IMR-90 (cell line): ENCODE data around the gene ZNF467. TPM values are rescaled to one million over a fixed set of nuclear protein-coding genes. Genes with fewer than 3 reads are reported as not detected.

ENCODE experiments used
- ATAC-seq: fragments of 200-7000 bp; cut with Tn5 transposase; 2 replicates; pipeline ENCODE4 v1.9.1; 2020; ENCODE audit warnings: low read depth, mild to moderate bottlenecking, moderate library complexity
- BruUV-seq: library from RNA; stranded (reverse); fragments of 400-500 nt; replicated peaks from 2 replicates; lab custom pipeline; 2021; lab: Mats Ljungman, UMichigan
- CTCF ChIA-PET: fragments of 300-600 bp; formaldehyde crosslinking; extraction: SDS; loops from one replicate; lab custom pipeline; 2021; ENCODE audit warnings: antibody characterized with exemption; lab: Yijun Ruan, JAX
- POLR2A ChIA-PET: fragments of 300-600 bp; sonication (Branson Sonifier 250); formaldehyde crosslinking; loops from one replicate; lab custom pipeline; 2022; ENCODE audit warnings: antibody characterized with exemption; ENCODE audit not compliant: unreplicated experiment; lab: Charles Lee
- DNase-seq: peaks from one replicate; pipeline ENCODE4 v3.0.0; 2013
- H2AFZ ChIP-seq: replicated peaks from 2 replicates; pipeline ENCODE3; 2013; ENCODE audit warnings: low read length, mild to moderate bottlenecking; ENCODE audit not compliant: poor library complexity
- H2AK5ac ChIP-seq: 2 replicates; pipeline ENCODE4 v1.6.1; 2013; ENCODE audit warnings: low read depth, low read length, inconsistent platforms
- H2AK9ac ChIP-seq: replicated peaks from 2 replicates; pipeline ENCODE3; 2013; ENCODE audit warnings: mild to moderate bottlenecking, low read depth, low read length, moderate library complexity; ENCODE audit not compliant: poor library complexity
- H2BK120ac ChIP-seq: 2 replicates; pipeline ENCODE4 v1.6.1; 2013; ENCODE audit warnings: low read depth, low read length, inconsistent platforms
- H2BK15ac ChIP-seq: 3 replicates; pipeline ENCODE4 v1.6.1; 2013; ENCODE audit warnings: low read depth, low read length, inconsistent platforms
- H2BK20ac ChIP-seq: 2 replicates; pipeline ENCODE4 v1.6.1; 2013; ENCODE audit warnings: low read depth, mild to moderate bottlenecking, inconsistent platforms, low read length, moderate library complexity
- H2BK5ac ChIP-seq: 2 replicates; pipeline ENCODE4 v1.6.1; 2013; ENCODE audit warnings: mild to moderate bottlenecking, low read depth, low read length, inconsistent platforms; ENCODE audit not compliant: poor library complexity, severe bottlenecking
- H3K14ac ChIP-seq: replicated peaks from 2 replicates; pipeline ENCODE4 v1.6.1; 2013; ENCODE audit warnings: low read depth, low read length, inconsistent platforms
- H3K18ac ChIP-seq: 2 replicates; pipeline ENCODE4 v1.6.1; 2013; ENCODE audit warnings: low read depth, low read length, control low read depth
- H3K23ac ChIP-seq: 2 replicates; pipeline ENCODE4 v1.6.1; 2013; ENCODE audit warnings: low read depth, low read length, inconsistent platforms
- H3K27ac ChIP-seq: 2 replicates; pipeline ENCODE4 v1.5.1; 2013; ENCODE audit warnings: mild to moderate bottlenecking, control low read depth, low read length; ENCODE audit not compliant: insufficient read depth
- H3K27me3 ChIP-seq: 2 replicates; pipeline ENCODE4 v1.6.1; 2013; ENCODE audit warnings: low read length; ENCODE audit not compliant: control insufficient read depth, insufficient read depth
- H3K36me3 ChIP-seq: 2 replicates; pipeline ENCODE4 v1.6.1; 2013; ENCODE audit warnings: low read length, mixed read lengths; ENCODE audit not compliant: control insufficient read depth, insufficient read depth
- H3K4ac ChIP-seq: 2 replicates; pipeline ENCODE4 v1.6.1; 2013; ENCODE audit warnings: low read depth, low read length, inconsistent platforms
- H3K4me1 ChIP-seq: 2 replicates; pipeline ENCODE4 v1.6.1; 2013; ENCODE audit warnings: low read length, mixed read lengths; ENCODE audit not compliant: control insufficient read depth, insufficient read depth
- H3K4me2 ChIP-seq: 2 replicates; pipeline ENCODE4 v1.6.1; 2013; ENCODE audit warnings: low read depth, mild to moderate bottlenecking, control low read depth, low read length, moderate library complexity
- H3K4me3 ChIP-seq: 2 replicates; pipeline ENCODE4 v1.5.1; 2013; ENCODE audit warnings: low read depth, mild to moderate bottlenecking, control low read depth, low read length, moderate library complexity; ENCODE audit not compliant: insufficient read depth
- H3K56ac ChIP-seq: 2 replicates; pipeline ENCODE4 v1.6.1; 2013; ENCODE audit warnings: low read length, inconsistent platforms; ENCODE audit not compliant: insufficient read depth; ENCODE audit errors: extremely low read depth
- H3K79me1 ChIP-seq, 2 experiments: 2 replicates each; pipeline ENCODE4 v1.6.1; 2013; ENCODE audit warnings: low read length in 2 of 2, inconsistent platforms in 1 of 2, low read depth in 1 of 2
- H3K9ac ChIP-seq: 2 replicates; pipeline ENCODE4 v1.6.1; 2013; ENCODE audit warnings: low read depth, low read length, control low read depth
- H3K9me1 ChIP-seq: 2 replicates; pipeline ENCODE4 v1.6.1; 2013; ENCODE audit warnings: low read length, inconsistent platforms; ENCODE audit not compliant: insufficient read depth
- H3K9me3 ChIP-seq: 2 replicates; pipeline ENCODE4 v1.6.1; 2013; ENCODE audit warnings: low read length; ENCODE audit not compliant: control insufficient read depth, insufficient read depth
- H4K20me1 ChIP-seq: 2 replicates; pipeline ENCODE4 v1.6.1; 2013; ENCODE audit warnings: low read length, inconsistent platforms; ENCODE audit not compliant: insufficient read depth
- H4K5ac ChIP-seq: 2 replicates; pipeline ENCODE4 v1.6.1; 2013; ENCODE audit warnings: mild to moderate bottlenecking, low read depth, low read length, control low read depth
- H4K8ac ChIP-seq, 2 experiments: 2 replicates each; pipeline ENCODE4 v1.6.1; 2013; ENCODE audit warnings: low read depth in 2 of 2, low read length in 2 of 2, control low read depth in 1 of 2, inconsistent platforms in 1 of 2
- H4K91ac ChIP-seq: 2 replicates; pipeline ENCODE4 v1.6.1; 2013; ENCODE audit warnings: low read depth, low read length, inconsistent platforms; ENCODE audit not compliant: insufficient read depth
- BHLHE40 ChIP-seq: fragments of 150-350 bp; IDR thresholded peaks from 2 replicates; pipeline ENCODE4 v1.6.1; 2016; ENCODE audit warnings: mild to moderate bottlenecking, low read depth, low read length
- CEBPB ChIP-seq: IDR thresholded peaks from 2 replicates; pipeline ENCODE4 v1.6.1; 2012; ENCODE audit warnings: low read depth, low read length, improper control_type of control experiment
- CHD1 ChIP-seq: IDR thresholded peaks from 2 replicates; pipeline ENCODE4 v1.6.1; 2012; ENCODE audit warnings: low read depth, low read length, improper control_type of control experiment
- FOS ChIP-seq: fragments of 150-350 bp; IDR thresholded peaks from 2 replicates; pipeline ENCODE4 v1.6.1; 2016; ENCODE audit warnings: low read depth, low read length
- MAFK ChIP-seq: IDR thresholded peaks from 2 replicates; pipeline ENCODE4 v1.6.1; 2012; ENCODE audit warnings: low read depth, low read length, improper control_type of control experiment
- MXI1 ChIP-seq: IDR thresholded peaks from 2 replicates; pipeline ENCODE4 v1.6.1; 2012; ENCODE audit warnings: low read depth, mild to moderate bottlenecking, low read length, moderate library complexity, borderline replicate concordance
- NFE2L2 ChIP-seq: fragments of 150-350 bp; IDR thresholded peaks from 2 replicates; pipeline ENCODE4 v1.6.1; 2016; ENCODE audit warnings: low read depth, mild to moderate bottlenecking, low read length
- POLR2A ChIP-seq: IDR thresholded peaks from 2 replicates; pipeline ENCODE4 v1.6.1; 2012; ENCODE audit warnings: mild to moderate bottlenecking, low read depth, low read length
- RAD21 ChIP-seq: IDR thresholded peaks from 2 replicates; pipeline ENCODE4 v1.6.1; 2012; ENCODE audit warnings: low read length, improper control_type of control experiment
- RCOR1 ChIP-seq: IDR thresholded peaks from 2 replicates; pipeline ENCODE4 v1.6.1; 2012; ENCODE audit warnings: mild to moderate bottlenecking, low read length, improper control_type of control experiment; ENCODE audit not compliant: insufficient replicate concordance
- RFX5 ChIP-seq: IDR thresholded peaks from 2 replicates; pipeline ENCODE4 v1.8.0; 2012; ENCODE audit warnings: low read depth, mild to moderate bottlenecking, low read length, moderate library complexity
- SMC3 ChIP-seq: fragments of 150-350 bp; IDR thresholded peaks from 2 replicates; pipeline ENCODE4 v1.6.1; 2016; ENCODE audit warnings: low read depth, mild to moderate bottlenecking, antibody characterized with exemption, low read length, moderate library complexity
- WGBS, 2 experiments: methylation state at CpG; one replicate each; pipeline versions ENCODE4 v1.1.5 to v1.1.7; 2013; ENCODE audit warnings: missing lambda C conversion rate in 2 of 2; ENCODE audit not compliant: insufficient read length in 1 of 2; ENCODE audit errors: extremely low coverage in 2 of 2; 5-methylcytosine and 5-hydroxymethylcytosine counted together
- dilution Hi-C: fragments of 300-500 bp; cut with HindIII; formaldehyde crosslinking; loops from one replicate; pipeline ENCODE4 v1.14.3; 2018; ENCODE audit warnings: low sequenced_read_pairs; ENCODE audit not compliant: unreplicated experiment
- in situ Hi-C: fragments of 300-500 bp; cut with MboI; formaldehyde crosslinking; loops from 3 replicates; pipeline ENCODE4 v1.14.3; 2019; ENCODE audit warnings: low sequenced_read_pairs, inconsistent platforms, mixed read lengths
- intact Hi-C: fragments of 100-400 bp; cut with micrococcal nuclease; formaldehyde crosslinking; loops from 2 replicates; pipeline ENCODE4 v1.10.0; 2022
- polyA plus RNA-seq, 3 experiments: library from polyadenylated mRNA; depleted of rRNA; stranded (reverse); fragments of >200 nt; gene quantifications; 2 replicates each; pipeline ENCODE4 v1.2.3, GENCODE V29; 2012; ENCODE audit warnings: low replicate concordance in 1 of 3
- total RNA-seq: library from RNA; depleted of rRNA; stranded (reverse); fragments of >200 nt; gene quantifications from 2 replicates; pipeline ENCODE4 v1.2.3, GENCODE V29; 2012
- TF ChIP-seq, protein P1 (sequence below): fragments of 150-350 bp; IDR thresholded peaks from 2 replicates; pipeline ENCODE4 v1.6.1; 2016; ENCODE audit warnings: low read depth, mild to moderate bottlenecking, low read length, moderate library complexity, borderline replicate concordance
- TF ChIP-seq, protein P2 (sequence below): conservative IDR thresholded peaks from 2 replicates; pipeline ENCODE4 v1.5.1; 2012; ENCODE audit warnings: mild to moderate bottlenecking, low read depth, low read length, improper control_type of control experiment

ZNF467 gene
- total and polyA plus RNA-seq, 2 of the 4 experiments (the other 2 are of a cell fraction): 0.67 TPM; not detected in 1

DNA sequence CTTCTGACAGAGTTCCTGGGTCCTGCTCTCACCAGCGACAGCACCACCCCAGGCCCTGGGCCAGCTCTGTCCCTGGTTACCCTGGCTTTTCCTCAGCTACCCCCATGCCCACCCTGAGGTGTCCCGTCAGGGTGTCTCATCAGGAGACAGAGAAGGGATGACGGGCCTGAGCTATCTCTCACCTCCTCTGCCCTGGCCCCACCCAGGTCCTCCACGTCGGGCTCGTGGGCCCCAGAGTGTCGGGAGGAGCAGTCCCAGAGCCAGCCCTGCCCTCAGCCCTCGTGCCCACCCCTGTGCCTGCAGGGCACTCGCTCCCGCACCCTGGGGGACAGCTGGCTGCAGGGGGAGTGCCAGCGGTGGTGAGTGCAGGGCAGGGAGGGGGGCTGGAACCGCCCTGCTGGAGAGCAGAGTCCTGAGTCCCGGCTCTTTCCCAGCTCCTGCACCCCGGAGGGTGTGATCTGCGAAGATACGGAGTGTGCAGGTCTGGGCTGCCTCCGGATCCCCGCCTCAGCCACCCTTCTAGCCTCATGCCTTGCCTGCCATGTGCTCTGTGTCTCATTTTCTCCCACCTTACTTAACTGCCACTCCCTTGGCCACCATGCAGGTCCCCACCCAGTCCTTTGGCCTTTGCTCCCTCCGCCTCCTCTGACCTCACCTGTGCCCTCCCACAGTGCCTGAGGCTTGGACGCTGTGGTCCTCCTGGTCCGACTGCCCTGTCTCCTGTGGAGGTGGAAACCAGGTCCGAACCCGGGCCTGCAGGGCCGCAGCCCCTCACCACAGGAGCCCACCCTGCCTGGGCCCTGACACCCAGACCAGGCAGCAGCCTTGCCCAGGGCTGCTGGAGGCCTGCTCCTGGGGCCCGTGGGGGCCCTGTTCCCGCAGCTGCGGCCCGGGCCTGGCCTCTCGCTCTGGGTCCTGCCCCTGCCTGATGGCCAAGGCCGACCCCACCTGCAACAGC, 48.1 kb upstream of the ZNF467 start:
- BruUV-seq: no TSS peak
- WGBS, 2 experiments: 88% methylated on average over 13 of the region's 30 CpGs; no CpG with 5 or more reads in 1 of the 2 experiments
- dilution Hi-C loops: no loop called here

More for the DNA sequence above, 48.1 kb upstream of the ZNF467 start:
- Histone ChIP-seq H2BK20ac (no peak overlapping the region), H3K9ac (no peak overlapping the region), H3K4ac (no peak overlapping the region), H3K18ac (no peak overlapping the region), H2AFZ (peak overlapping the region; percentile 32), H3K27me3 (peaks cover 15% of the 10 kb centered on the region; the same call in 1 of the 2 replicates), H3K56ac (no peak overlapping the region), H3K14ac (no peak overlapping the region), H3K4me3 (no peak overlapping the region), H2AK5ac (no peak overlapping the region), H2AK9ac (no peak overlapping the region), H4K8ac (no peak overlapping the region), H3K4me1 (no peaks in the 10 kb centered on the region), H3K36me3 (no peaks in the 10 kb centered on the region), H3K27ac (no peak overlapping the region), H2BK5ac (no peak overlapping the region), H3K9me1 (no peaks in the 10 kb centered on the region), H4K91ac (no peak overlapping the region), H2BK120ac (no peak overlapping the region), H3K79me1 (no peaks in the 10 kb centered on the region), H3K4me2 (no peak overlapping the region), H2BK15ac (no peak overlapping the region), H4K5ac (no peak overlapping the region), H3K9me3 (no peaks in the 10 kb centered on the region), H4K20me1 (no peaks in the 10 kb centered on the region), H3K23ac (no peak overlapping the region)
- CTCF ChIA-PET: no interaction called here
- DNase-seq: no peak
- intact Hi-C loops: no loop called here
- TF ChIP-seq RFX5 (no peak), MXI1 (no peak), FOS (no peak), MAFK (no peak), BHLHE40 (no peak), NFE2L2 (no peak), CEBPB (no peak), RAD21 (no peak), SMC3 (no peak), POLR2A (no peak), RCOR1 (no peak), CHD1 (no peak)
- TF ChIP-seq, protein P1, sequence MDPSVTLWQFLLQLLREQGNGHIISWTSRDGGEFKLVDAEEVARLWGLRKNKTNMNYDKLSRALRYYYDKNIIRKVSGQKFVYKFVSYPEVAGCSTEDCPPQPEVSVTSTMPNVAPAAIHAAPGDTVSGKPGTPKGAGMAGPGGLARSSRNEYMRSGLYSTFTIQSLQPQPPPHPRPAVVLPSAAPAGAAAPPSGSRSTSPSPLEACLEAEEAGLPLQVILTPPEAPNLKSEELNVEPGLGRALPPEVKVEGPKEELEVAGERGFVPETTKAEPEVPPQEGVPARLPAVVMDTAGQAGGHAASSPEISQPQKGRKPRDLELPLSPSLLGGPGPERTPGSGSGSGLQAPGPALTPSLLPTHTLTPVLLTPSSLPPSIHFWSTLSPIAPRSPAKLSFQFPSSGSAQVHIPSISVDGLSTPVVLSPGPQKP: no peak
- TF ChIP-seq, protein P2, sequence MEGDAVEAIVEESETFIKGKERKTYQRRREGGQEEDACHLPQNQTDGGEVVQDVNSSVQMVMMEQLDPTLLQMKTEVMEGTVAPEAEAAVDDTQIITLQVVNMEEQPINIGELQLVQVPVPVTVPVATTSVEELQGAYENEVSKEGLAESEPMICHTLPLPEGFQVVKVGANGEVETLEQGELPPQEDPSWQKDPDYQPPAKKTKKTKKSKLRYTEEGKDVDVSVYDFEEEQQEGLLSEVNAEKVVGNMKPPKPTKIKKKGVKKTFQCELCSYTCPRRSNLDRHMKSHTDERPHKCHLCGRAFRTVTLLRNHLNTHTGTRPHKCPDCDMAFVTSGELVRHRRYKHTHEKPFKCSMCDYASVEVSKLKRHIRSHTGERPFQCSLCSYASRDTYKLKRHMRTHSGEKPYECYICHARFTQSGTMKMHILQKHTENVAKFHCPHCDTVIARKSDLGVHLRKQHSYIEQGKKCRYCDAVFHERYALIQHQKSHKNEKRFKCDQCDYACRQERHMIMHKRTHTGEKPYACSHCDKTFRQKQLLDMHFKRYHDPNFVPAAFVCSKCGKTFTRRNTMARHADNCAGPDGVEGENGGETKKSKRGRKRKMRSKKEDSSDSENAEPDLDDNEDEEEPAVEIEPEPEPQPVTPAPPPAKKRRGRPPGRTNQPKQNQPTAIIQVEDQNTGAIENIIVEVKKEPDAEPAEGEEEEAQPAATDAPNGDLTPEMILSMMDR: no peak
- in situ Hi-C loops: no loop called here
- ATAC-seq: no peak
- POLR2A ChIA-PET: no interaction called here
